K562 (cell line): ENCODE results near the gene KRT36.

ENCODE experiments used
- GABPA ChIP-seq: fragments of 200-800 bp; sonication (Bioruptor generic); conservative IDR thresholded peaks from 2 replicates; pipeline ENCODE4 v1.6.1; 2016; ENCODE audit warnings: low read depth, missing genetic modification characterization, missing compliant biosample characterization
- YY1 ChIP-seq, 3 experiments: IDR thresholded peaks; 2 replicates each; pipeline ENCODE4 v1.6.1; 2011; ENCODE audit warnings: low read length in 2 of 3, mild to moderate bottlenecking in 2 of 3, moderate library complexity in 2 of 3, borderline replicate concordance in 1 of 3, control low read depth in 1 of 3, low read depth in 1 of 3; ENCODE audit not compliant: insufficient read depth in 3 of 3, insufficient replicate concordance in 2 of 3, control insufficient read depth in 1 of 3, insufficient read length in 1 of 3; ENCODE audit errors: extremely low read depth in 1 of 3

DNA sequence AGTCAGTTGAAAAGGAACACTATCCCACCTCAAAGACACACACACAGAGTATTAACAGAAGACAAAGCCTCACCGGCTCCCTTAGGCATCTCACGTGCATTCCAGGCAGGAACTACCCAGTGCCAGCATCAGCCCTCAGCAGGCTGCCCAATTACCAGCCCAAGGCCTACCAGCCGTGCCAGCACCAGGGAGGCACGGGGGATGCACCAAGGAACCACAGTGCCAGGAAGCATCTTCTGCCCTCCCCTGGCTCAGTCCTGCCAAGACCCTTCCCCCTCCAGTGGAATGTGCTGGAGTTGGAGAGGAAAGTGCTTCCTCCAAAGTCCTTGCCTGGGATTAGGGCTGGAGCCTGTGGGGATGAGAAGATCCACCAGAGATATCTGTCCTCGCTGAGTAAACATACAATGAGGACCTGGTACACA, 49.4 kb upstream of the KRT36 start:
- TF ChIP-seq GABPA (tag) (no peak), YY1 (IDR thresholded peaks at IDR 0.05; ENCODE audit: borderline replicate concordance in 1 of 3, control insufficient read depth in 1 of 3, extremely low read depth in 1 of 3, insufficient read depth in 3 of 3, insufficient read length in 1 of 3, insufficient replicate concordance in 2 of 3, low read depth in 1 of 3, low read length in 2 of 3) (no peak)
